GM18858 (cell line): ENCODE measurements around the gene ADGRL3.

Source experiments
- ATAC-seq: cut with Tn5 transposase; IDR thresholded peaks from one replicate; pipeline ENCODE4 v1.9.1; 2021; ENCODE audit not compliant: unreplicated experiment

Gene ADGRL3

GRCh38 chr4:62030958-62031357, 830.8 kb downstream of the ADGRL3 start:
- no peak for ATAC-seq

- no peak for ATAC-seq
Measured at GRCh38 chr4:62037571-62037970, 837.4 kb downstream of the ADGRL3 start.

- ATAC-seq, result no peak
Measured at GRCh38 chr4:62051332-62051731, 851.2 kb downstream of the ADGRL3 start.

DNA sequence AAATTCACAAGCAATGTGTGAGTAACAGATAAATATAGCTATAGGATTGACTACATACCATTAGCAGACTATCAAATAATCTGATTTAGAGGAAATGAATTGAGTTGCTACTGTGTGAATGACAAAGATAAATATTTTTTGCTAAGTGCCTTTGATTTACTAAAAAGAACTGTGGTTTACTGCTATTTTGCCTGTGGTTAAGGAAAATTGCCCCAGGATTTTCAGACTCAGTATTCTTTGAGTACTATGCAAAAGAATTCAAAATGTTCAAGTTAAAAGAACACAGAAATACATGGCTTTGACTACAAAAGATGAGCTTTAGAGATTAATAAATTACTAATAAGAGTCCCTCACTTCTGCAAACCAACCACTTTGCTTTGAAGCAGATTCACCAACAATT, 853.8 kb downstream of the ADGRL3 start:
- ATAC-seq, result no peak

DNA sequence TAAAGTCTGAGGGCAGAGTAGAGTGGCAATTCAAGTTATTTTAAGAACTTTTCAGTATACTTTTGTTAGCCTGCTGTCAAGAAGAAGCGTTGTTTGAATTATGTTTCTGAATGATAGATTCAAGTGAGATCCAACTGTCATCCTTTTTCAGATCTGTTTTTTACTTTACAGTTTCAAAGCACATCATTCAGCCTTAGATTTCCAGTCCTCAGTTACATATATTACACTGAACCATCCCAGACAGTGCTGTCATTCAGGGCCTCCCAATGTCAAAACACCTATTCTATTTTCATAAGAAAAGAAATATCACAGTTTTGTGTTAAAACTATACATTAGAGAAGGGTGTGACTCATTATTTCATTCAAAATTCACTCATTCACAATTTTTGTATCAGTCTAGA, 856.9 kb downstream of the ADGRL3 start:
- no peak for ATAC-seq

GRCh38 chr4:62058571-62058970, 858.4 kb downstream of the ADGRL3 start:
- ATAC-seq, result no peak

- no peak for ATAC-seq
Measured at GRCh38 chr4:62070291-62070852, 870.2 kb downstream of the ADGRL3 start.

DNA sequence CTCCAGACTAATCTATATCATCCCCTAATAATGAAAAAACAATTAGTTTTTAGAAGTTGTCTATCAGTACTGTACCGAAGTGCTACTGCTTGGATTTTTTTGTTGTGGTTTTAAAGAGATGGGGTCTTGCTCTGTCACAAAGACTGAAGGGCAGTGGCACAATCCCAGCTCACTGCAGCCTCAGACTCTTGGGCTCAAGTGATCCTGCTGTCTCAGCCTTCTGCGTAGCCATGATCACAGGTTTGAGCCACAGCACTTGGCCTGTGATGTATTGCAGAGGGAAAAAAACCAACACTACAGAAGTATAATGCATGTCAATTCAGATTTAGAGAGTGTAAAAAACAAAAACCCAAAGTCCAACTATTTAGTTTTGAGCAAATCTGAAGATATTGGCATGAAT, 875.0 kb downstream of the ADGRL3 start:
- ATAC-seq, result no peak

GRCh38 chr4:62075521-62075920, 875.4 kb downstream of the ADGRL3 start:
- ATAC-seq, result no peak

- ATAC-seq, result no peak
Measured at GRCh38 chr4:62077406-62077805, 877.3 kb downstream of the ADGRL3 start.

DNA sequence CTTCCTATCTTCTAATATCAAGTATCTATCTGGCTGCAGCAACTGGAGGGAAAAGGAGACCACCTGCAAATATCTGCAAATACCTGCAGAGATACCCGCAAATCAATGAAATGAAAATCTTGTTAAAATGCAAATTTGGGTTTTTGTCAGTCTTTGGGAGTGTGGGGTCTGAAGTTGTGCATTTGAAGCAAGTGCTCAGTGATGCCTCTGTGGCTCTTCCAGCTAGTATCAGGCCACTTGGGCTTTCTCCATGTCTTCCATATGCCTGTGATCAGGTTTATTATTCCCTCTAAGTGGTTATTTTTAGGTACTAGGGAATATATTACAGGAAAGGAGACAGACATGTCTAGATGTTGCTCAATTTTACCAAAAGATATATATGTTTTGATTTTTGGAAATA, 880.3 kb downstream of the ADGRL3 start:
- no peak for ATAC-seq

GRCh38 chr4:62087706-62088105, 887.6 kb downstream of the ADGRL3 start:
- no peak for ATAC-seq

DNA sequence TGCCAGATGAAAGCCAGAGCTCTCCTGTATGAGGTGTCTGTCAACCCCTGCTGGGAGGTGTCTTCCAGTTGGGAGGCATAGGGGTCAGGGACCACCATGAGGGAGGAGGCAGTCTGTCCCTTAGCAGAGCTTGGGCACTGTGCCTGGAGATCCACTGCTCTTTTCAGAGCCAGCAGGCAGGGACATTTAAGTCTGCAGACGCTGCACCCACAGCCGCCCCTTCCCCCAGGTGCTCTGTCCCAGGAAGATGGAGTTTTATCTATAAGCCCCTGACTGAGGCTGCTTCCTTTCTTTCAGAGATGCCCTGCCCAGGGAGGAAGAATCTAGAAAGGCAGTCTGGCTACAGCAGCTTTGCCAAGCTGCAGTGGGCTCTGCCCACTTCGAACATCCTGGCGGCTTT, 893.6 kb downstream of the ADGRL3 start:
- ATAC-seq, result no peak

GRCh38 chr4:62096881-62097280, 896.8 kb downstream of the ADGRL3 start:
- ATAC-seq, result no peak

DNA sequence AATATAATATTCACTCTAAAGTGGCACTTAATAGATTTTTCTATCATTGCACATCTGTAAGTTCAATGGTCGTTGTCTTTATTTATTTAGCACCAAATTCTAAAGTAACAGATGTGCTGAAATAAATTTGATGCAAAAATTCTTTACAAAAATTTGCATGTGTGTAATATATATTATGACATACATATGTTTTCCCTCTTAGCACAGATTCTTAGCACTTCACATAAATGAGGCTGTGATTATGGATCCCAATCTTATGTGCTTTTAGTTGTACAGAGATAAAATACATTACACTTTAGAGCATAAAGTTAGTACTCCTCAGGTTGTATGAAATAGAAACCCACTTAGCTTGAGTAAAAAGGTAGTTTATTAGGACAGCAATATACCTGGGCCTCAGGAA, 915.1 kb downstream of the ADGRL3 start:
- ATAC-seq, result no peak

GRCh38 chr4:62117886-62118285, 917.8 kb downstream of the ADGRL3 start:
- no peak for ATAC-seq

DNA sequence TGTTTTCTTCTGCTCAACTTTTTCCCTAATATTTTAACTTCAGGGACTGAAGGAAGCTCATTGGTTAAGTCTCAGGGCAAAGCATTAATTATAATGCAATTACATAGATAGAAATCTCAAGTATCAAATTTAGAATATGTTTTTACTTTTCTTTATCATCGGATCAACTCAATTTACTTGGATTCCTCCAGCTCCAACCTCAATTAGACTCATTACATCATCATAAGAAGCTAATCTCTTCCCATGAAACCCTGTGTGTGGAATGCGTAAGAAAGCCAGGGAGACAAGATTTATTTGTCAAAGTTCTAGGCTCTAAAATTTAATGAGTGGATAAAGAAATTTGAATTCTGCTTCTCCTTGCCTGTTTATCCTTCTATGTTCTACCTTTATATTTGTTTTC, 918.4 kb downstream of the ADGRL3 start:
- ATAC-seq, result no peak

- ATAC-seq, result no peak
Measured at GRCh38 chr4:62119195-62119594, 919.1 kb downstream of the ADGRL3 start.

DNA sequence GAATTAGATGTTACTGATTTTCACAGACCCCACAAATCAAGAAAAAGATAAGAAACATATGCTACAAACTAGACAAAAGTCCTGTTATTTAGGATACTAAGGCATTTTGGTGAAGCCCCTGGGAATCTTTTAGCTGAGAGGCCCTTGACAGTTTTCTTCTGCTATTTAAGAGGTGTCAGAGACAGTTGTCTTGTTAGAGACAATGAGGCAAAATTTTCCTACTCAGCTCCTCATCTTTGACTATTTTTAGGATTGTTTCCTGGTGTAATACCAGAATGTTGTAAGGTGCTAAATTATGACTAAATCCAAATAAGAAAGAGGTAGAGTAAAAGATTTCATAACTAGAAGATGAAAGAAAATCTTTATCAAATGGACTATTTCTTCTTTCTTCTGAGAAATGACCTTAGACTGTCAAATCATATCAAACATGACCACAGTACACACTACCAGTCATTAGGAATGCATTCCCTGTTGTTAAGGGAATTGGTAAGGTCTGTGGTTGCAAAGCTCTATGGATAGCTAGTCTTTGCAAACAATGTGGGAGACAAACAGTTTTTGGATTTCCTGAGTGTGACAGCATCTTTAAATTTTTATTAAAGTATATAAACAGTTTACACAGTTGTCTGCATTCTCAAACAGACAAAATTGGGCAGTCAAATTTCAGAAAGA, 926.1 kb downstream of the ADGRL3 start:
- no peak for ATAC-seq
